SU-DHL-6 (cell line): Measurements from ENCODE around the gene SUGP1.

Source experiments
- H2AFZ ChIP-seq: fragments of 200-600 bp; sonication (generic); 2 replicates; pipeline ENCODE4 v1.6.1; 2014; ENCODE audit warnings: low read depth, mild to moderate bottlenecking, moderate library complexity, mixed read lengths, antibody characterized with exemption, low read length; ENCODE audit not compliant: severe bottlenecking
- H3F3A ChIP-seq: fragments of 200-600 bp; shearing (Covaris generic); 2 replicates; pipeline ENCODE4 v1.6.0; 2016; ENCODE audit warnings: antibody characterized with exemption, mild to moderate bottlenecking; ENCODE audit not compliant: insufficient read depth
- H3K27ac ChIP-seq: fragments of 200-600 bp; sonication (generic); 2 replicates; pipeline ENCODE4 v1.5.1; 2016; ENCODE audit warnings: low read depth, mild to moderate bottlenecking, low read length, moderate library complexity, mixed read lengths
- H3K27me3 ChIP-seq: fragments of 200-600 bp; sonication (generic), shearing (Covaris generic); 2 replicates; pipeline ENCODE4 v1.6.0; 2014; ENCODE audit warnings: mild to moderate bottlenecking, low read length
- H3K36me3 ChIP-seq: fragments of 200-600 bp; sonication (generic); 2 replicates; pipeline ENCODE4 v1.6.1; 2014; ENCODE audit warnings: mild to moderate bottlenecking, low read length, mixed read lengths
- H3K4me2 ChIP-seq: fragments of 300-600, 200-600 bp; shearing (Covaris generic), sonication (generic); 2 replicates; pipeline ENCODE4 v1.6.0; 2014; ENCODE audit warnings: low read length, low read depth, mild to moderate bottlenecking; ENCODE audit not compliant: poor library complexity, severe bottlenecking
- H3K4me3 ChIP-seq: fragments of 200-600 bp; sonication (generic); 2 replicates; pipeline ENCODE4 v1.5.1; 2014; ENCODE audit warnings: antibody characterized with exemption, low read length, mild to moderate bottlenecking, mixed read lengths; ENCODE audit not compliant: insufficient read depth, poor library complexity, severe bottlenecking
- H3K79me2 ChIP-seq: fragments of 200-600 bp; sonication (generic); 2 replicates; pipeline ENCODE4 v1.6.1; 2014; ENCODE audit warnings: mild to moderate bottlenecking, low read length, moderate library complexity; ENCODE audit not compliant: insufficient read depth
- H3K9ac ChIP-seq: fragments of 200-600 bp; sonication (generic); 2 replicates; pipeline ENCODE4 v1.7.0; 2014; ENCODE audit warnings: mild to moderate bottlenecking, low read length
- H3K9me2 ChIP-seq: fragments of 200-600 bp; sonication (generic); replicated peaks from 2 replicates; pipeline ENCODE4 v1.6.1; 2014; ENCODE audit warnings: low read length; ENCODE audit not compliant: insufficient read depth
- H3K9me3 ChIP-seq: fragments of 200-600 bp; sonication (generic); 2 replicates; pipeline ENCODE4 v1.6.1; 2014; ENCODE audit warnings: low read length, mixed read lengths; ENCODE audit not compliant: insufficient read depth
- H4K20me1 ChIP-seq: fragments of 200-600 bp; sonication (generic); 2 replicates; pipeline ENCODE4 v1.6.1; 2014; ENCODE audit warnings: low read depth, mild to moderate bottlenecking, antibody characterized with exemption, low read length, moderate library complexity, mixed read lengths
- CTCF ChIP-seq: fragments of 200-600 bp; sonication (generic); IDR thresholded peaks from one replicate; pipeline ENCODE4 v1.5.1; 2017; ENCODE audit warnings: antibody characterized with exemption, mild to moderate bottlenecking, low read length, moderate library complexity; ENCODE audit not compliant: insufficient read depth, poor library complexity, severe bottlenecking
- EZH2phosphoT487 ChIP-seq: fragments of 200-600 bp; sonication (generic), shearing (Covaris generic); conservative IDR thresholded peaks from 2 replicates; pipeline ENCODE4 v1.6.1; 2018; ENCODE audit warnings: mild to moderate bottlenecking, antibody characterized with exemption, low read length, moderate library complexity, mixed read lengths

Gene SUGP1

GRCh38 chr19:19262190-19263057 is 57.9 kb downstream of the SUGP1 start:
- H4K20me1 ChIP-seq, result no peaks in the 10 kb centered on the region
- no peak overlapping the region for H2AFZ ChIP-seq
- H3K9ac ChIP-seq, result no peak overlapping the region
- no peaks in the 10 kb centered on the region for H3K9me3 ChIP-seq
- H3K27me3 ChIP-seq, result no peaks in the 10 kb centered on the region
- no peaks in the 10 kb centered on the region for H3K9me2 ChIP-seq
- no peaks in the 10 kb centered on the region for H3K36me3 ChIP-seq
- no peaks in the 10 kb centered on the region for H3K79me2 ChIP-seq
- TF ChIP-seq CTCF, result no peak
- TF ChIP-seq EZH2phosphoT487, result no peak
- no peak overlapping the region for H3K4me2 ChIP-seq
- H3F3A ChIP-seq, result no peaks in the 10 kb centered on the region
- no peak overlapping the region for H3K27ac ChIP-seq
- no peak overlapping the region for H3K4me3 ChIP-seq

- Histone ChIP-seq H2AFZ (peak overlapping the region; percentile 40), H3K27me3 (no peaks in the 10 kb centered on the region), H3K36me3 (no peaks in the 10 kb centered on the region), H3K79me2 (no peaks in the 10 kb centered on the region), H3F3A (no peaks in the 10 kb centered on the region), H3K4me2 (peak overlapping the region; percentile 22), H3K27ac (no peak overlapping the region), H3K9me2 (no peaks in the 10 kb centered on the region), H3K9ac (peak overlapping the region; percentile 13; the same call in 1 of the 2 replicates), H3K9me3 (no peaks in the 10 kb centered on the region), H4K20me1 (no peaks in the 10 kb centered on the region), H3K4me3 (no peak overlapping the region)
- TF ChIP-seq EZH2phosphoT487, result no peak
These were observed 58.7 kb downstream of the SUGP1 start for GRCh38 chr19:19261350-19262189.

- Histone ChIP-seq H3K79me2 (no peaks in the 10 kb centered on the region), H3K4me2 (peak overlapping the region; percentile 22), H3K9ac (no peak overlapping the region), H3K4me3 (no peak overlapping the region), H2AFZ (no peak overlapping the region), H3F3A (no peaks in the 10 kb centered on the region), H3K9me2 (no peaks in the 10 kb centered on the region), H3K27ac (no peak overlapping the region), H3K36me3 (no peaks in the 10 kb centered on the region), H4K20me1 (no peaks in the 10 kb centered on the region), H3K27me3 (no peaks in the 10 kb centered on the region), H3K9me3 (no peaks in the 10 kb centered on the region)
- no peak for TF ChIP-seq CTCF
- no peak for TF ChIP-seq EZH2phosphoT487
These were observed 59.7 kb downstream of the SUGP1 start for GRCh38 chr19:19260417-19261214.
